ENCODE data around the gene AMPH. TPM values are rescaled to one million over a fixed set of nuclear protein-coding genes. Genes with fewer than 3 reads are reported as not detected.

AMPH gene
- total RNA-seq, 3 donors from 2014 or later (not counting 1 experiment from before 2014, with no cell fraction given): 0.18 TPM; not detected in 2

DNA sequence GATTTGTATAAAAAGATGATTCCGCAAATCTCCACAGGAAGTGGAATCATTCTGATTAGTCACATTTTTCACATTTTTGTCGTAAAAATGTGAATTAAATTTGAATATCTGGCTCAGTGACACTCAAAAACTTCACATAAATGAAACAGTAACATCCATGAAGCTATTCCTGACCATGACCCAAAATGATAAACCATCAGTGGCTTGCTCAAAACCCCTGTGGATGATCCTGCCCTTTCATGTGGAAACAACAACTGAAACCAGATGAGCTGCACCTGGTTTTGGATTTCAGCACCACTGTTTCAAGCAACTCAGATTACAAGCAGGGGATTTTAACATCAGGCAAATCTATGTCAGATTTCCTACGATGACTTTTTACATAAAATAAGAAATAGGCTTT, 80.3 kb downstream of the AMPH start:
- DNase-seq (no peak), ATAC-seq (no peak)
- no peak overlapping the region for H3K27ac ChIP-seq (ENCODE audit: low read length)
- peaks cover 2% of the 10 kb centered on the region for H3K4me1 ChIP-seq (ENCODE audit: control insufficient read depth, insufficient read depth, low read length)
- no peaks in the 10 kb centered on the region for H3K27me3 ChIP-seq (ENCODE audit: control insufficient read depth, insufficient read depth, low read length)
- H3K36me3 ChIP-seq (ENCODE audit: control insufficient read depth, insufficient read depth, low read length): no peaks in the 10 kb centered on the region
- H3K4me1 Mint-ChIP-seq: peaks cover 14 to 20% of the 10 kb centered on the region in 2 donors
- peaks cover 0 to 5% of the 10 kb centered on the region in 2 donors for H3K27me3 Mint-ChIP-seq (ENCODE audit: low read depth in 2 of 2)
- peaks cover 0 to 2% of the 10 kb centered on the region in 2 donors for H3K9me3 Mint-ChIP-seq
- no peaks in the 10 kb centered on the region for H3K9me3 ChIP-seq (ENCODE audit: control insufficient read depth, insufficient read depth, low read length)
- H3K36me3 Mint-ChIP-seq: no peaks in the 10 kb centered on the region
- intact Hi-C loops (cut with micrococcal nuclease): no loop called here
- TF ChIP-seq CTCF (IDR thresholded peaks at IDR 0.05): no peak
- H3K4me3 ChIP-seq (ENCODE audit: low read length): no peak overlapping the region
- H3K4me3 Mint-ChIP-seq: no peak overlapping the region
- 70% methylated on average over 2 of the region's 3 CpGs for WGBS (ENCODE audit: insufficient coverage)
- H3K27ac Mint-ChIP-seq: no peak overlapping the region

- Mint-ChIP-seq H3K4me1 (peaks cover 31 to 36% of the 10 kb centered on the region in 2 donors), H3K27ac (no peak overlapping the region), H3K4me3 (no peak overlapping the region), H3K36me3 (no peaks in the 10 kb centered on the region), H3K9me3 (peaks cover 0 to 2% of the 10 kb centered on the region in 2 donors), H3K27me3 (ENCODE audit: low read depth in 2 of 2) (peaks cover 0 to 5% of the 10 kb centered on the region in 2 donors)
- no peaks in the 10 kb centered on the region for H3K27me3 ChIP-seq (ENCODE audit: control insufficient read depth, insufficient read depth, low read length)
- DNase-seq (no peak), ATAC-seq (no peak)
- no peaks in the 10 kb centered on the region for H3K9me3 ChIP-seq (ENCODE audit: control insufficient read depth, insufficient read depth, low read length)
- H3K4me1 ChIP-seq (ENCODE audit: control insufficient read depth, insufficient read depth, low read length): peaks cover 11% of the 10 kb centered on the region
- H3K4me3 ChIP-seq (ENCODE audit: low read length): no peak overlapping the region
- no peak for TF ChIP-seq CTCF (IDR thresholded peaks at IDR 0.05)
- H3K36me3 ChIP-seq (ENCODE audit: control insufficient read depth, insufficient read depth, low read length): no peaks in the 10 kb centered on the region
- H3K27ac ChIP-seq (ENCODE audit: low read length): no peak overlapping the region
- intact Hi-C loops (cut with micrococcal nuclease): no loop called here
- 89% methylated on average over 7 of the region's 7 CpGs for WGBS (ENCODE audit: insufficient coverage)
Measured at GRCh38 chr7:38548605-38549004, 82.6 kb downstream of the AMPH start.

GRCh38 chr7:38546763-38547162, 84.4 kb downstream of the AMPH start:
- Mint-ChIP-seq H3K4me3 (no peak overlapping the region), H3K4me1 (peaks cover 29 to 39% of the 10 kb centered on the region in 2 donors), H3K9me3 (peaks cover 0 to 2% of the 10 kb centered on the region in 2 donors), H3K36me3 (no peaks in the 10 kb centered on the region), H3K27me3 (ENCODE audit: low read depth in 2 of 2) (peaks cover 0 to 5% of the 10 kb centered on the region in 2 donors), H3K27ac (no peak overlapping the region)
- intact Hi-C loops (cut with micrococcal nuclease): no loop called here
- Histone ChIP-seq H3K9me3 (ENCODE audit: control insufficient read depth, insufficient read depth, low read length) (no peaks in the 10 kb centered on the region), H3K4me3 (ENCODE audit: low read length) (no peak overlapping the region), H3K4me1 (ENCODE audit: control insufficient read depth, insufficient read depth, low read length) (peaks cover 11% of the 10 kb centered on the region), H3K27me3 (ENCODE audit: control insufficient read depth, insufficient read depth, low read length) (no peaks in the 10 kb centered on the region), H3K36me3 (ENCODE audit: control insufficient read depth, insufficient read depth, low read length) (no peaks in the 10 kb centered on the region), H3K27ac (ENCODE audit: low read length) (no peak overlapping the region)
- ATAC-seq (no peak), DNase-seq (no peak)
- WGBS (ENCODE audit: insufficient coverage): 89% methylated on average over 4 of the region's 4 CpGs
- TF ChIP-seq CTCF (IDR thresholded peaks at IDR 0.05): no peak

DNA sequence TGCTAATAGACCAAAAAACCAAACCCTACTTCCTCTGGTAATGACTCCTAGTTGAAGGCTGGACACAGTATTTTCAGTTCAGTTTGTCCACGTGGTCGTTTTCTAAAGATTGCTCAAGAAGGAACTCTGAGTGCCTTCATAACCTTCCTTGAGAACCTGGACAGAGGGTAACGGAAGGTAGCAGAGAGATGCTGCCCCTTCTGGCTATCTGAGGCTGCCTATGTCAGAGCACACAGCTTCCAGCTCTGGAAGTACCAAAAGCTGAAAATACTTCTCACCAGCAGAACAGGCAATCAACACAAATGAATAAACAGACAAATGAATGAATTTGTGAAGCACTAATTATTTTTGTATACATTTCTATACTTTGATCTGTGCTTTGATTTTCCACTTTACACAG, 85.2 kb downstream of the AMPH start:
- peaks cover 11% of the 10 kb centered on the region for H3K4me1 ChIP-seq (ENCODE audit: control insufficient read depth, insufficient read depth, low read length)
- intact Hi-C loops (cut with micrococcal nuclease): no loop called here
- H3K36me3 Mint-ChIP-seq: no peaks in the 10 kb centered on the region
- no peaks in the 10 kb centered on the region for H3K27me3 ChIP-seq (ENCODE audit: control insufficient read depth, insufficient read depth, low read length)
- 54% methylated on average over 3 of the region's 3 CpGs for WGBS (ENCODE audit: insufficient coverage)
- no peak overlapping the region for H3K4me3 ChIP-seq (ENCODE audit: low read length)
- H3K4me1 Mint-ChIP-seq: peaks cover 29 to 39% of the 10 kb centered on the region in 2 donors
- TF ChIP-seq CTCF (IDR thresholded peaks at IDR 0.05): no peak
- H3K36me3 ChIP-seq (ENCODE audit: control insufficient read depth, insufficient read depth, low read length): no peaks in the 10 kb centered on the region
- H3K9me3 Mint-ChIP-seq: peaks cover 0 to 2% of the 10 kb centered on the region in 2 donors
- DNase-seq (no peak), ATAC-seq (no peak)
- H3K27ac ChIP-seq (ENCODE audit: low read length): no peak overlapping the region
- peak overlapping the region; percentile 68 for H3K4me3 Mint-ChIP-seq
- peak overlapping the region; percentile 15 to 67 for H3K27ac Mint-ChIP-seq
- no peaks in the 10 kb centered on the region for H3K9me3 ChIP-seq (ENCODE audit: control insufficient read depth, insufficient read depth, low read length)
- H3K27me3 Mint-ChIP-seq (ENCODE audit: low read depth in 2 of 2): peaks cover 0 to 5% of the 10 kb centered on the region in 2 donors

Measured in natural killer cell (primary cell).